Liver (tissue), 9 donors: ENCODE data around the gene SLC22A5. TPM values are rescaled to one million over a fixed set of nuclear protein-coding genes. Genes with fewer than 3 reads are reported as not detected.

Experiments used
- DNase-seq: peaks from one replicate; pipeline ENCODE4 v3.0.0-alpha.2; 2017; ENCODE audit warnings: low spot score
- H3K27ac ChIP-seq, 2 donors: one replicate each; pipeline ENCODE4 v1.7.0; 2013; ENCODE audit warnings: inconsistent platforms in 2 of 2, low read length in 2 of 2, control low read depth in 1 of 2, low read depth in 1 of 2, mild to moderate bottlenecking in 1 of 2
- H3K27me3 ChIP-seq, 4 donors: one replicate each; pipeline versions ENCODE4 v1.6.1 to v1.7.0; 2013; ENCODE audit warnings: low read length in 3 of 4, inconsistent platforms in 1 of 4, mild to moderate bottlenecking in 1 of 4, moderate library complexity in 1 of 4; ENCODE audit not compliant: control insufficient read depth in 4 of 4, insufficient read depth in 4 of 4
- H3K36me3 ChIP-seq, 4 donors: one replicate each; pipeline versions ENCODE4 v1.6.1 to v1.7.0; 2013; ENCODE audit warnings: low read length in 3 of 4, mild to moderate bottlenecking in 3 of 4, low read depth in 1 of 4, moderate library complexity in 1 of 4; ENCODE audit not compliant: control insufficient read depth in 4 of 4, insufficient read depth in 3 of 4
- H3K4me1 ChIP-seq, 4 donors: one replicate each; pipeline versions ENCODE4 v1.6.1 to v1.7.0; 2013; ENCODE audit warnings: low read length in 3 of 4, mild to moderate bottlenecking in 3 of 4, moderate library complexity in 1 of 4; ENCODE audit not compliant: control insufficient read depth in 4 of 4, insufficient read depth in 4 of 4
- H3K4me3 ChIP-seq, 3 donors: one replicate each; pipeline versions ENCODE4 v1.6.1 to v1.7.0; 2013; ENCODE audit warnings: low read length in 3 of 3, control low read depth in 1 of 3, low read depth in 1 of 3, mild to moderate bottlenecking in 1 of 3
- H3K9ac ChIP-seq, 2 donors: one replicate each; pipeline ENCODE4 v1.7.0; 2013; ENCODE audit warnings: low read length in 2 of 2, mild to moderate bottlenecking in 2 of 2, moderate library complexity in 2 of 2, control low read depth in 1 of 2, low read depth in 1 of 2
- H3K9me3 ChIP-seq, 4 donors: one replicate each; pipeline versions ENCODE4 v1.6.1 to v1.7.0; 2013; ENCODE audit warnings: low read length in 3 of 4; ENCODE audit not compliant: control insufficient read depth in 4 of 4
- ATF3 ChIP-seq: IDR thresholded peaks from 2 replicates; pipeline ENCODE4 v1.6.1; 2016; ENCODE audit warnings: antibody characterized with exemption
- EGR1 ChIP-seq, 2 donors: IDR thresholded peaks; 2 replicates each; pipeline ENCODE4 v1.6.1; 2016 to 2018; ENCODE audit warnings: antibody characterized with exemption in 2 of 2, low read depth in 2 of 2
- FOXA1 ChIP-seq: IDR thresholded peaks from 2 replicates; pipeline ENCODE4 v1.6.1; 2016; ENCODE audit warnings: antibody characterized with exemption
- FOXA2 ChIP-seq: IDR thresholded peaks from 2 replicates; pipeline ENCODE4 v1.6.1; 2016; ENCODE audit warnings: antibody characterized with exemption
- GABPA ChIP-seq, 2 donors: IDR thresholded peaks in 1 of 2; conservative IDR thresholded peaks in 1 of 2; 2 replicates each; pipeline ENCODE4 v1.6.1; 2016; ENCODE audit warnings: antibody characterized with exemption in 2 of 2, mild to moderate bottlenecking in 1 of 2, moderate library complexity in 1 of 2
- HNF4A ChIP-seq, 2 donors: conservative IDR thresholded peaks; 2 replicates each; pipeline ENCODE4 v1.6.1; 2016; ENCODE audit warnings: antibody characterized with exemption in 2 of 2, mild to moderate bottlenecking in 2 of 2
- JUND ChIP-seq, 2 donors: IDR thresholded peaks; 2 replicates each; pipeline ENCODE4 v1.6.1; 2016; ENCODE audit warnings: antibody characterized with exemption in 2 of 2
- NR2F2 ChIP-seq: IDR thresholded peaks from 2 replicates; pipeline ENCODE4 v1.6.1; 2016; ENCODE audit warnings: antibody characterized with exemption
- RAD21 ChIP-seq, 2 donors: IDR thresholded peaks; 2 replicates each; pipeline ENCODE4 v1.6.1; 2016; ENCODE audit warnings: antibody characterized with exemption in 2 of 2, mild to moderate bottlenecking in 2 of 2
- REST ChIP-seq: IDR thresholded peaks from 2 replicates; pipeline ENCODE4 v1.6.1; 2016; ENCODE audit warnings: antibody characterized with exemption, mild to moderate bottlenecking
- SP1 ChIP-seq: IDR thresholded peaks from 2 replicates; pipeline ENCODE4 v1.6.1; 2018; ENCODE audit warnings: antibody characterized with exemption, mild to moderate bottlenecking
- TAF1 ChIP-seq: conservative IDR thresholded peaks from 2 replicates; pipeline ENCODE4 v1.6.1; 2016; ENCODE audit warnings: antibody characterized with exemption, mild to moderate bottlenecking
- YY1 ChIP-seq: IDR thresholded peaks from 2 replicates; pipeline ENCODE4 v1.6.1; 2016; ENCODE audit warnings: antibody characterized with exemption, mild to moderate bottlenecking
- WGBS: extraction: QIAGEN DNeasy Blood & Tissue Kit; methylation state at CpG from one replicate; pipeline ENCODE4 v1.1.7; 2013; 5-methylcytosine and 5-hydroxymethylcytosine counted together
- polyA plus RNA-seq, 2 donors: library from polyadenylated mRNA; stranded (reverse) in 1 of 2; unstranded in 1 of 2; fragments of 200-250 nt in 1 of 2; fragments of >200 nt in 1 of 2; fragmentation: Nextera tagmentation in 1 of 2; extraction: Ambion mirVana in 1 of 2; gene quantifications; one replicate each; pipeline versions ENCODE4 v1.2.1 to v1.2.3, GENCODE V29; 2013 to 2015
- total RNA-seq, 2 donors: library from RNA; depleted of rRNA; stranded (reverse); fragments of >200 nt; gene quantifications; one replicate each; pipeline ENCODE4 v1.2.3, GENCODE V29; 2014
- TF ChIP-seq, protein P1 (sequence below): IDR thresholded peaks from 2 replicates; pipeline ENCODE4 v1.6.1; 2016; ENCODE audit warnings: antibody characterized with exemption
- TF ChIP-seq, protein P2 (sequence below): fragments of 150-350 bp; IDR thresholded peaks from 2 replicates; pipeline ENCODE4 v1.5.1; 2017; ENCODE audit warnings: improper control_type of control experiment, low read depth, low read length; ENCODE audit not compliant: missing input control
- donor health status: healthy.
- donor health status: healthy.
- donor health status: healthy.
- donor health status: healthy.
- donor health status: healthy.

The SLC22A5 gene
- total and polyA plus RNA-seq, 4 donors = 3.4 to 12.7 (median 8.5) TPM

DNA sequence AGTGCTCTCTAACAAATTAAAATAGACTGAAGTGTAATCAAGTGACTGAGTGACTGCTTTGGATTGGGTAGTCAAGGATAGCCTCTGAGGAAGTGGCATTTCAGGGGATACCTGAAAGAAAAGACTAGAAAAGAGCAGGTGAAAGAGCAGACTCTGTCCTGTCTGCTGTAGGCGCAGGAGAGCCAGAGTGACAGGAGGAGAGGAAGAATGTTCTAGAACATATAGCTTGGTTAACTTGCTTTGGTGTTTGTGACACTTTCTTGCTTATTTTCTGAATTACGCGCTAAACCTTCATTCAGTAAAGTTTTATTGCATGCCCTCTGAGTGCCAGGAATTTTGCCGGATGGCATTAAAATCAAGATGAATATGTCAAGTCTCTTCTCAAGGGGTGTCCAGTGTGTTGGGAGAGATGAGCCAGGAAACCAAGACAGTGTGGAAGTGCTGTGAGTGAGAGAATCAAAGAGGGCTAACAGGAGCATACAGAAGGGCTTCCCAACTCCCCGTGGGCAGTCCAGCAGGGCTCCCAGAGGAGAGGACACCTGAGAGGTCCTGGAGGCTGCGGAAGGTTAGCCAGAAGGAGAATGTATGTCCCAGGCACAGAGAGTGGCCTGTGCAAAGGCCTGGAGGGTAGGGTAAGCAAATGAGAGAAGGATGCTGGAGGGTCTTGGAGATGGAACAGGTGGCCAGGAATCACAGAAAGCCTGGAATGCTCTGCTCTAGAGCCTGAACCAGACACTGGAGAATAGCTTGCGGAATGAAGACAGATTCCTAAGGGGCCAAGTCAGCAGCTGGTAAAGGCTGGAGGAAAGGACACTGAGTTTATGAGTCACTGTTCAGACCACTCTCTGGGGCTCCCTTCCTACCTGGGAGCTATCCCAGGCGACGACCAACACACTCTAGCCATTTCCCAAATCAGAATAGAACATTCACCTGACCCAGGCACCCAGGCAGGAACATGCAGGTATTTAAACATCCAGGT lies 59.3 kb downstream of the SLC22A5 start:
- H3K36me3 ChIP-seq = peaks cover 0 to 2% (median 0%) of the 10 kb centered on the region in 4 donors
- WGBS = 91% methylated on average over 9 of the region's 9 CpGs
- H3K9ac ChIP-seq = no peak overlapping the region
- H3K27me3 ChIP-seq = no peaks in the 10 kb centered on the region
- H3K4me1 ChIP-seq = peaks cover 15 to 51% (median 35%) of the 10 kb centered on the region in 4 donors
- no peak overlapping the region for H3K4me3 ChIP-seq
- H3K27ac ChIP-seq = peak overlapping the region in 1 of 2 donors; percentile 94
- DNase-seq = no peak
- H3K9me3 ChIP-seq = no peaks in the 10 kb centered on the region
- TF ChIP-seq FOXA2 (no peak), HNF4A (conservative IDR thresholded peaks at IDR 0.05) (no peak), JUND (IDR thresholded peaks at IDR 0.05) (no peak), FOXA1 (no peak), YY1 (no peak), EGR1 (IDR thresholded peaks at IDR 0.05; ENCODE audit: low read depth in 2 of 2) (no peak)
- TF ChIP-seq, protein P1, sequence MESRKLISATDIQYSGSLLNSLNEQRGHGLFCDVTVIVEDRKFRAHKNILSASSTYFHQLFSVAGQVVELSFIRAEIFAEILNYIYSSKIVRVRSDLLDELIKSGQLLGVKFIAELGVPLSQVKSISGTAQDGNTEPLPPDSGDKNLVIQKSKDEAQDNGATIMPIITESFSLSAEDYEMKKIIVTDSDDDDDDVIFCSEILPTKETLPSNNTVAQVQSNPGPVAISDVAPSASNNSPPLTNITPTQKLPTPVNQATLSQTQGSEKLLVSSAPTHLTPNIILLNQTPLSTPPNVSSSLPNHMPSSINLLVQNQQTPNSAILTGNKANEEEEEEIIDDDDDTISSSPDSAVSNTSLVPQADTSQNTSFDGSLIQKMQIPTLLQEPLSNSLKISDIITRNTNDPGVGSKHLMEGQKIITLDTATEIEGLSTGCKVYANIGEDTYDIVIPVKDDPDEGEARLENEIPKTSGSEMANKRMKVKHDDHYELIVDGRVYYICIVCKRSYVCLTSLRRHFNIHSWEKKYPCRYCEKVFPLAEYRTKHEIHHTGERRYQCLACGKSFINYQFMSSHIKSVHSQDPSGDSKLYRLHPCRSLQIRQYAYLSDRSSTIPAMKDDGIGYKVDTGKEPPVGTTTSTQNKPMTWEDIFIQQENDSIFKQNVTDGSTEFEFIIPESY = no peak

DNA sequence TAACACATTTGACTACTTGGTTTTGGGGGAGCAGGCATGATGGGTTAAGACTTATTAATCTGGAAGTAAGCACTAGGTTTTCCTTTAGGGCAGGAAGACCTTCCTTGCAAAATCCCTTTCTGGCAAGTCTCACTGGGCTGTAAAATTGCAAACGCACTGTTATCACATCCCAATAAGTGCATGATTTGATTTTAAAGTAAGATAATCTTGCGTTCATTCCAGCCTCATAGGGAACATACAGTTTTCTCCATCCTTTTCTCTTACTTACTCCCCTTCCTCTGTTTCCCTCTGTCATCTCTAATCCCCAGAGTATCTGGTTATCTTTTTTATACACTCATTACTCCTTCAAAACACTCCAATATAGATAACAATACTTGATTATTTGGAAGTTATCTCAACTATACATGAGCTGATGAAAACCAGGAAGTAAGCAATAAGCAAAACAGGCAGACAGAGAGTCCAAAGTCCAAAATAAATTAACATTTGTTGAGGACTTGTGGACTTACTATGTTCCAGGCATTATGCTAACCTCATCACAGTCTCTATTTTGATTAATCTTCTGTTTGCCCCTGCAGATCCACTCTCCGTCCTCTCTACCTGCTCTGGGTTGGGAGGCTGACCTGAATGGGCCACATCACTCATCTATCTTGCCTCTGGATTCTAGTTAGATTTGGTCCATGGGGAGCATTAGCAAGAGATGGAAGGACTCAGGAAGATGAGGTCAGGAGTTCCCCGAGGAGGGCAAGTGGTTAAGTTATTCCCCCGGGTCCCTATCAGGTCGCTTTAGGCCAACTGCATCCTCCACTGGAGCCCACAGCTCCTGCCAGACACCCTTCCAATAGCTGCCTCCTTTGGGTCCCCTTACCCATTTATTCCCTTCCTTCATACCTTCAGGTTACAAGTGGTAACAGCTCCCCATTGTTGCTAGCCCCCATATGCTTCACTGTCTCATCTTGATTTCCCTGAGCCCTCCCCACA lies 60.2 kb downstream of the SLC22A5 start:
- no peak for DNase-seq
- WGBS = 76% methylated on average over 6 of the region's 6 CpGs
- Histone ChIP-seq H3K27ac (peak overlapping the region in 1 of 2 donors; percentile 17), H3K4me1 (peaks cover 17 to 59% (median 38%) of the 10 kb centered on the region in 4 donors), H3K27me3 (no peaks in the 10 kb centered on the region), H3K36me3 (no peaks in the 10 kb centered on the region), H3K4me3 (no peak overlapping the region), H3K9ac (no peak overlapping the region), H3K9me3 (no peaks in the 10 kb centered on the region)
- TF ChIP-seq FOXA1 (no peak), HNF4A (conservative IDR thresholded peaks at IDR 0.05) (peak; percentile 70 to 71), NR2F2 (no peak), EGR1 (IDR thresholded peaks at IDR 0.05; ENCODE audit: low read depth in 2 of 2) (no peak)

GRCh38 chr5:132430746-132431145 lies 61.2 kb downstream of the SLC22A5 start:
- WGBS = 88% methylated on average over 3 of the region's 3 CpGs
- peaks cover 20 to 62% (median 42%) of the 10 kb centered on the region in 4 donors for H3K4me1 ChIP-seq
- TF ChIP-seq ATF3 = no peak
- TF ChIP-seq JUND (IDR thresholded peaks at IDR 0.05) = no peak
- TF ChIP-seq HNF4A (conservative IDR thresholded peaks at IDR 0.05) = no peak
- no peak for TF ChIP-seq SP1
- TF ChIP-seq, protein P2, sequence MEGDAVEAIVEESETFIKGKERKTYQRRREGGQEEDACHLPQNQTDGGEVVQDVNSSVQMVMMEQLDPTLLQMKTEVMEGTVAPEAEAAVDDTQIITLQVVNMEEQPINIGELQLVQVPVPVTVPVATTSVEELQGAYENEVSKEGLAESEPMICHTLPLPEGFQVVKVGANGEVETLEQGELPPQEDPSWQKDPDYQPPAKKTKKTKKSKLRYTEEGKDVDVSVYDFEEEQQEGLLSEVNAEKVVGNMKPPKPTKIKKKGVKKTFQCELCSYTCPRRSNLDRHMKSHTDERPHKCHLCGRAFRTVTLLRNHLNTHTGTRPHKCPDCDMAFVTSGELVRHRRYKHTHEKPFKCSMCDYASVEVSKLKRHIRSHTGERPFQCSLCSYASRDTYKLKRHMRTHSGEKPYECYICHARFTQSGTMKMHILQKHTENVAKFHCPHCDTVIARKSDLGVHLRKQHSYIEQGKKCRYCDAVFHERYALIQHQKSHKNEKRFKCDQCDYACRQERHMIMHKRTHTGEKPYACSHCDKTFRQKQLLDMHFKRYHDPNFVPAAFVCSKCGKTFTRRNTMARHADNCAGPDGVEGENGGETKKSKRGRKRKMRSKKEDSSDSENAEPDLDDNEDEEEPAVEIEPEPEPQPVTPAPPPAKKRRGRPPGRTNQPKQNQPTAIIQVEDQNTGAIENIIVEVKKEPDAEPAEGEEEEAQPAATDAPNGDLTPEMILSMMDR = no peak
- no peak for TF ChIP-seq GABPA (IDR thresholded peaks at IDR 0.05 in 1 of 2, conservative IDR thresholded peaks at IDR 0.05 in 1 of 2)
- TF ChIP-seq RAD21 (IDR thresholded peaks at IDR 0.05) = no peak
- no peak for TF ChIP-seq TAF1
- TF ChIP-seq YY1 = no peak
- no peak for TF ChIP-seq EGR1 (IDR thresholded peaks at IDR 0.05; ENCODE audit: low read depth in 2 of 2)
- TF ChIP-seq REST = no peak

More at GRCh38 chr5:132430746-132431145, 61.2 kb downstream of the SLC22A5 start:
- H3K9me3 ChIP-seq = no peaks in the 10 kb centered on the region
- H3K4me3 ChIP-seq = no peak overlapping the region
- no peak for DNase-seq
- H3K27ac ChIP-seq = no peak overlapping the region
- H3K9ac ChIP-seq = no peak overlapping the region
- H3K36me3 ChIP-seq = no peaks in the 10 kb centered on the region
- H3K27me3 ChIP-seq = no peaks in the 10 kb centered on the region
